Measurements from ENCODE around the gene CLN6.
"Not testable (repeated sequence)": the region's sequence is repeated elsewhere in the genome, so short reads cannot be mapped to it uniquely, and the experiment has no call there.

CLN6 gene

DNA sequence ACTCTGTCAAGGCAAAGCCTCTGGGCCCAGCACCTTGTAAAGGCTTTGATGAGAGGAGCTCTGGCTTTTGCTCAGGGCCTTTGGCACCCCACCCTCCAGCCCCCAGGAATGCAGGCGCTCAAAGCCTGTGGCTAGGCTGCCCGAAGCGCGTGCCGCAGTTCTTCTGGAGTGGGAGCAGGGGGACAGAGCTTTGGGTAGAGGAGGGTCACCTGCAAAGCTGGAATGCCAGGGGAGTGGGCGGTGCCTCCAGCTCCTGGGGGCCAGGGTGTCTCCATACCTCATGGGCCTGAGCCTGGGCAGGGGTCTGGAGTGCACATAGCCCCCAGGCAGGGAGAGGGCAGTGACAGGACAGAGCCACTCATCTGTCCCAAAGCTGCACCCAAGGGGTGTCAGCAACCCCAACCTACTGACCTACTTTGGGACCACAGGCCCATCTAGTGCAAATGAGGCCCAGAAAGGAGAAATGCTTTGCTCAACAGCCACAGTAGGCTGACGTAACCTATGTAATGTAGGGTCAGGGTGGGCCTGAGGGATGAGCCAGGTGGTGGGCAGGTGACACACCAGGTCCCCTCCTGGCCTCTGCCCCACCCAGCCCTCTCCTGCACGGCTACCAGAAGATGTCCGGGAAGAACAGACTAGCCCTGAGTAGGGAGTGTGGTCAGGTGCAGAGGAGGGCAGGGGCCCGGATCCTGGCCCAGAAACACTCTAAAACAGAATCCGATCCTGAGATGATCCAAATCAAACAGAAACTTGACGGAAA, 22.2 kb downstream of the CLN6 start:
- no peak for DNase-seq (ENCODE audit: low read depth in 2 of 3, low spot score in 2 of 3)

DNA sequence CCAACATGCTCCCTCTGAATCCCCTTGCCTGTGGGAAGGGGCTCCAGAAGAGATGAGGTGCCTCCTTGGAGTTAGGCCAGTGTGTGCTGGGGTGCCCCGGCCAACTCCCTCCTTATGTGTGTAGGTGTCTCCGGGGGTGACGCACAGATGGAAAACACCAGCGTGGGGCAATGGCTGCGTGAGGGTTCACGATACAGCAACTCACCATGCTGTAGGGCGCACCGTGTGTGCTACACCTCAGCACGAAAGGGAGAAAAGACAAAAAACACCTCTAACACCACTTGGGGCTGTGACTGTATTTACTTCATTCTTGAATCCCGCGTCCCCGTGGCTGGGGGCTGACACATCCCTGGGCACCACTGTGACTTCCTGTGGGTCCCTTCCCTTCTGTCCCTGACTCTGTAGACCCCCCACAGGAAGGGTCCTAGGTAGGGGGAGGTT, 22.8 kb downstream of the CLN6 start:
- no peak for DNase-seq (ENCODE audit: low read depth in 2 of 3, low spot score in 2 of 3)

DNA sequence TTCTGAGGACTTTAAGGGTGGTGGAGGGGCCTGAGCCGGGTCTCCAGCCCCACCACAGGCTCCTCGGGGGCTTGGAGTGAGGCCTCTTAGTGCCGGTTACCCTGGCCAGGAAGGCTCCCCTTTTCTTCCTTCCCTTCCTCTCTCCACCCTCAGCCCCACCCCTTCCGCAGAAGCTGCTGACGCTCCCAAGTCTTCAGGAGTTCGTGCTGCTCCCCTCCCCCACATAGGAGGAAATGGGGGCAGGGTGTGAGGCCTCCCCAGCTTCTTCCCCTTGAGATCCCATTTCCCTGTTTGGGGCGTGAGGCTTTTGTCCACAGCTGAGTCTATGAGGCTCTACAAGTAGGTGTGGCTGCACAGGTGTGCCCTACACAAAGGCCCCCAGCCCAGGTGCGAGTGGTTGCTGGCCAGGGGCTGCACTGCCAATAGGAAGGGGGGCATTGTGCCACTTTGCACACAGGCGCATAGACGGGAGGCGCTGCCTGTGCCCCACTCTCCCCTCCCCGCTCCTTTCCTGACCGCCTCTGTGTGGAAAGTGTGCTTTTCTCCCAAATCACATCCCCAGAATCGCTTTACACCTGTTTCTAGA, 23.5 kb downstream of the CLN6 start:
- DNase-seq (ENCODE audit: low read depth in 2 of 3, low spot score in 2 of 3): no peak

DNA sequence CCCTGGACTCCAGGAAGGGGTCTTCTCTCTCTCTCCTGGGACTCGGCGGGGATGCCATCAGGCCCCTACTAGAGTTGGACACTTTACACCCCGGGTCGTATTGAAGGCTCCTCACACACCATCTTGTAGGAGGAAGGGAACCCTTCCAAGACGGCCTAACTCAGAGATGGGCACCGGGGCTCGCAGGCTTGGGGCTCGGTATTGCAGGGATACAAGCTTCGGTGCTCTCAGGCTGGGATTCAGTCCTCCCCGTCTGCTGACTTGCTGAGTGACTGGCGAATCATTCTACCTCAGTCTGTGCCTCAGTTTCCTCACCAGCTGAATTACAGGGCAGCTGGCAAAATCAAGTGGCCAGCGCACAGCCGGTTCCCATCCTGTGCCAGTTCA, 24.0 kb downstream of the CLN6 start:
- DNase-seq (ENCODE audit: low read depth in 2 of 3, low spot score in 2 of 3): no peak

DNA sequence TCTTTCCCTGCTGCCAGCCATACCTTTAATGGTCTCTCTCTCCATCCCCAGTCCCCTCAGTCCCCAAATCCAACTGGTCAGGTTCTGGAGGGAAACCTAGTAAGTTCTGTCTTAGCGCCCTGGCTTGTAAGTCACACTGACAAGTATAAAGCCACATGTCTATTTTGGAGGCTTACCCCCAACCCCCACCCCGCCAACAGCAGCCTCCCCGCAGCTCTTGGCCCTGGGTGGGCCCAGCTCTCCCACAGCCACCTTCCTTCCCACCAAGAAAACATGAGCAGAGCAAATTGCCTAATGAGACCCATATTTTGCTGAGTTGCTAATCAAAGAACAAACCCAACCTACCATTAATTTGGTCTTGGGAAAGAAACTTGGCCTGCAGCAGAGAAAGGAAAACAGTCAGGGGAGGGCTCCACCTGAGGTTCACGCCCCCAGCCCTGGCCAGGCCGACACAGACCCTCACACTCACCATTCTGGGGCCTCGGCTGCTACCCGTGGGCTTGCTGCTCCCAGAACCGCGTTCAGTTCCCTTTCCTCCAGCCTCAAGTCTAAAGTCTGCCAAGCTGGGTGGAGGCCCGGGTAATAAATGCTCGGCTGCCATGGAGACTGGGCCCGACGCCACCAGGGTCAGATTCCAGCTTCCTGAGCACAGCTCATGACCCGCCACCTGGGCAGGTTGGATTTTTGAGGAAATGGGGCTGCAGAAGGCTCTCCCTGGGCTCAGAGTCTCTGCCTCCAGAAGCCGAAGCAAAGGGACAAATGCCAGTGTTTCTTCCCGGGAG, 24.6 kb downstream of the CLN6 start, which contains the start of gene CALML4:
CALML4 (minus strand) TSS at position 557 of the 782 bp plus-strand sequence; CDS start at position 472, 85 bp downstream.
- DNase-seq (ENCODE audit: low read depth in 2 of 3, low spot score in 2 of 3): no peak

DNA sequence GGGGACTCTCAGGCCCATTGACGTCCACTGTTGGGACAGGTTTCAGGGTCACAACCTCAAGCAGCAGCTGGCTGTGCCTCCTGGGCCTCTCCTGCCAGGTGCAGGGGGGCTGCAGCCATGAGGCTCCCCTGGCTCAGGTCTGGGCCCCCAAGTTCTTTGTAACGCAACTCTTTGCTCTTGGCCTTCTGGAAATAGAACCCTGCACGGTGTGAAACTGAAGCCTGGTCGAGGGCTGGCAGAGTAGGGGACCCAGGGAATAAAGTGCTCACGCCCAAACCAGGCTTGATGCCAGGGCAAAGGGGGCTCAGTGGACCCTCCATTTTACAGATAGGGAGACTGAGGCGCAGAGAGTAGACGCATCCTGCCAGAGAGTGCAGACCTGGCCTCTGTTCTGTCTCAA, 25.2 kb downstream of the CLN6 start:
- no peak for DNase-seq (ENCODE audit: low read depth in 2 of 3, low spot score in 2 of 3)

DNA sequence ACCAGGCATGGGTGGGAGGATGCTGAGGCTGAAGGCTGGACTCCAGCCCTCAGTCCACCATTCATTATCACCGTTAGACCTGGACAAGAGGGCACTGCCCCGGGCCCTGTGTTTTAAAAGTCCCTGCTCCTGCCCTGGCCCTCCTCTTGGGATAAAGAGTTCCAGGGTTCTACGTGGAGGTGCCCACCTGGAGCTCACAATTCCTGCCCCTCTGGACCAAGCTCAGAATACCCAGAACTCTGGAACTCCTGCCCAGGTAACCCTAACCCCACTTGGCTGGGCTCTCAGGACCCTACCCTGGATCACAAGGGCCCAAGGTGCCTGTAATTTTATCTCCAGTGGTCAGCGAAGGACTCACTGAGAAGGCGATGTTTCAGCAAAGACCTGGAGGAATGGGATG, 25.6 kb downstream of the CLN6 start:
- DNase-seq (ENCODE audit: low read depth in 2 of 3, low spot score in 2 of 3): no peak

DNA sequence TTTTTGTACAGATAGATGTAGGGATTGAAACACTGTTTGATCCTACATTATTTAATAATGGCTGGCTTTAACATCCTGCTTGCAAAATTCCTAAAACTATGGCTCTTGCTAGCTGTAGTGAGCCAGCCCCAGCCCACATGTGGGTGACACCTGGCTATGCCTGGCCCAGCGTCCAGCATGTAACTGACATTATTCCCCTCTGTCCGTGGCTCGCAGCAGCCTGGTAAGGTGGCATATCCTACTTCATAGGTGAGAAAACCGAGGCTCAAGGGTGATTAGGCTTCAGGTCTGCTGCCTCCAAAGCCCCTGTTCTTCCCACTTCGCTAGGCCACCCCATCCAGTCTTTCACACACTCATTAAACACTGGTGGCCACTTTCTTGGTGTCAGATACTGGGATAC, 26.0 kb downstream of the CLN6 start:
- no peak for DNase-seq (ENCODE audit: low read depth in 2 of 3, low spot score in 2 of 3)

DNA sequence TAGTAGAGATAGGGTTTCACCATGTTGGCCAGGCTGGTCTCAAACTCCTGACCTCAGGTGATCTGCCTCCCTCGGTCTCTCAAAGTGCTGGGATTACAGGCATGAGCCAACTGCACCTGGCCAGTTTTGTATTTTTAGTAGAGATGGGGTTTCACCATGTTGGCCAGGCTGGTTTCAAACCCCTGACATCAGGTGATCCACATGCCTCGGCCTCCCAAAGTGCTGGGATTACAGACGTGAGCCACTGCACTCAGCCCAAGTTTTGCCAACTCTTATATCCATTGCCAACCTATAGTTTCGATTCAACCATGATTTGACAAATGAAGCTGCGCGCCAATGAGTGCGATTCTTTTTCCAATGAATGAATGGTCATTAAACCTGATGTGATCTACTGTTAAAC, 26.5 kb downstream of the CLN6 start:
- DNase-seq (ENCODE audit: low read depth in 2 of 3, low spot score in 2 of 3): not testable (repeated sequence)

DNA sequence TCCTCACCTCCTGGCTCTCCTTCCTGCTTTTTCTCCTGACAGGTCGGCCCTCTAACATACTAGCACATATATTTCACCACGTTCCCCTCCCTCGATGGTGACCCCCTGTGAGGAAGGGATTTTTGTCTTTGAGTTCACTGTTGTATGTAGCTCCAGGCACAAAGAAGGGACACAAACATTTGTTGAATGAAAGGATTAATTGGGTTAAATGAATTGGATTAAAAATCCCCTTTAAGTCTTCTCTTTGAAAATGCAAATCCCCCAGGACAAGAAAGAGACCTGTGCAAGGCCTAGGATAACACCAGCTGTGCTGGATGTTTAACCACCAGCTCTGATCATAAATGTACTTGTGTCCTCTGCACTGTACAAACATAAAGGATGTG, 27.7 kb downstream of the CLN6 start:
- no peak for DNase-seq (ENCODE audit: low read depth in 2 of 3, low spot score in 2 of 3)

DNA sequence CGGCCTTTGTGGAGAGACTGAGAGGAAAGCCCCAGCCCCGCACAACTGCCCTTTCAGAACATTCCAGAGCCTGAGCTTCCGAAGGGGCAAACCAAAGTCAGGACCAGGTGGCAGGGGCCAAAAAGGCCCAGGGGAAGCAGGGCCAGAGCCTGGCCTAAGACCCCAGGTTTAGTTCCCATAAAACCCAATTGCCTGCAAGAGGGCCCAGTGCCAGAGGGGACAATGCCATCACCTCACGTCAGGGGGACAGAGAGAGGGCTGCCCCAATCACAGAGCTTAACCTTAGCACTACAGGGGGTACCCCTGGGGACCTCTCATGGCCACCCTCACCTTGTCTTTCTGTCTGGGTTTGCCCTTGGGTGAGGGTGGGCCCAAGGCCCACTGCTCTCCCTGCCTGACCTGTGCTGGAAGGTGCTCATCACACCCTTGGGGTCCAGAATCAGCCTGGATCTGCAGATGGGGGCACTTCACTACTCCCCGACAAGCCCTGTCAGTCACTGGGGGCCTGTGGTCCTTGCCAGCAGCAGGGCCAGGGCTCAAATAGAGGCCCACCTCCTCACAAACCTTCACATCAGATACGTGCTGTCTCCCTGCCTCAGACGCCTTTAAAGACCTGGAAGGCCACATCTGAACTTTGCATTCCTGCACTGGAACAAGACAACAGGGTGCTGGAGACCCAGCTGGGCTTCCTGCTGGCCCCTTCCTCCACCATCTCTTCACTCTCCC, 28.2 kb downstream of the CLN6 start:
- DNase-seq (ENCODE audit: low read depth in 2 of 3, low spot score in 2 of 3): no peak

DNA sequence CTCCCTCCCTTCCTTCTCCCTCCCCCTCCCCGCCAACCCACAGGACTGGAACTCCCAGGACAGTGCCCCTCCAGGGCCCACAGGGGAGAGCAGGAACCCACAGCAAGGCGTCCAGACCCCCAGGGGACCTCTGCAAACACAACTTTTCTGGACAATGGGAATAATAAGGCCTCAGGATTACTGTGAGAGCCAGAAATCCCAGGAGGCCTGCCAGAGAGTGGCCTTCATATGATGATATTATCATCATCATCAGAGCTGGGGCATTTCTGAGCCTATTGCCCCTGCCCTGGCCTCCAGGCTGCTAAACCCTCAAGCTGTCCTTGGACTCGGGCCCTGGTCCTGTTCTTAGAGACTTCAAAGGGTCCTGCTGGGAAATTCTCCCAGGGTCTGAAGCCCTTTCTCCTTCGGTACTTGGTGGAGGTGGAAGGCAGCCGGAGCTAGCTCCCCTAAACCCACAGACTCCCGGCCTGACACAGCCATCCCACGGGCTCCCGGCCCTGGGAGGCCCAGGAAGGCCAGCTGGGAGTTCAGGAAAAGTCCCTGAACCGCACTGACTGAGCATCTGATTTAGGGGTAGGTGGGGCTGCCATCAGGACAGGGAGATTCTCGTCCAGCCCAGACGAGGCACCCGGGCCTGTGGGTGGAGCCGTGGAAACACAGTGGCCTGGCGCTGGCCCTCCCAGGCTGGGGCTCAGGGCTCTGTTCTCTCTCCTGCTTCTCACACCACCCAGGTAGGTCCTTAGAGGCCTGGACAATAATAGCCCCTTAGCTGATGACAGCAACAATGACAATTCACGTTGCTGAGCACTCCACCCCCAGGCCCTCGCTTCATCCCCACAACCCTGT, 29.3 kb downstream of the CLN6 start:
- no peak for DNase-seq (ENCODE audit: low read depth in 2 of 3, low spot score in 2 of 3)

DNA sequence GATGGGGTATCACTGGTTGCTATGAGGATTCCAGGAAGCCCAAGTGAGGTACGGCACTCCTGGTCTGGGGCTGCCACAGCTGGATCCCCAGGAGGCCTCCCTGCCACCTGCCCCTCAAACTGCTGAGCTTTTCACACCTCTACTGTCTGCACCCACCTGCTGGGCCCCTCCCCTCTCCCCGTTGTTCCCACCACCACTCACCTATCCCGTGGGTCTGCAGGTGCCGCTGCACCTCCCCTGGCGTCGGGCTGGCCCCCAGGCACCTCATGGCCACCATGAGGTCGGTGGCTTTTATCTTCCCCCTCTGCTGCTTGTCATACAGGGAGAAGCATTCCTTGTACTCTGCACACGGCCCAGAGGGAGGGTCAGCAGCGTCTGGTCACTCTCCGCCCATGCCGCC, 30.2 kb downstream of the CLN6 start:
- DNase-seq (ENCODE audit: low read depth in 2 of 3, low spot score in 2 of 3): no peak

DNA sequence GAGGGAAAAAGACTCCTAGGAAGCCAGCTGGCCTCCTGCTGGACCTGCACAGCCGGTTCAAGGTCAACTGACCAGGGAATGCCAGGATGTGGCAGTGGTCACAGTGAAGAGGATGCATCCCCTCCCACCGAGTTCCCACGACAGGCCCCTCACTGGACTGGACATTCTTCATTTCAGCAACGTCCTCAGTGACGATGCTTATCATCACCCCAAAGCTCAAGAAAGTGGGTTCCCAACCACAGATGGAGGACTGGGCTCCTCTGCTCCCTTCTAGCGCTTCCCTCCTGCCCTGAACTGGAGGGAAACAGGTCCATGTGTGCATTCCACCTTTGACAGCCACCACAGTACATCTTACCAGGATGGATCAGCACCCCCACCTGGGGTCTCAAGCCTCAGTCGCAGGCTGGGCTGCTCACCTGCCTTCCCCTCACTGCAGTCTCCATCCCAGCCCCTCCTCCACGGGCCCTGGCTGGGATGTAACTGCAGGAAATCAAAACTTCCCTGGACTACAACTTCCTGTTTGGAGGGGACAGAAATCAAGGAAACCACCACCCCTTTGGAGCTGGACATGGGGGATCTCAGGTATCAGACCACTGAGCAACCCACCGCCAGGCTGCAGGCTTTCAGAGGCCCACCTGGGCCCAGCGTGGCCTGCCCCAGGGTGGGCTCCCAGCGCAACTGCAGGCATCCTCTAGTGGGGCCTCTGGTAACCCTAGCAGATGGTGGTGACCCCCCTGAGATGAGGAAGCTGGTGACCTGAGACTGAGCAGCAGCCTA, 31.7 kb downstream of the CLN6 start:
- DNase-seq (ENCODE audit: low read depth in 2 of 3, low spot score in 2 of 3): no peak

DNA sequence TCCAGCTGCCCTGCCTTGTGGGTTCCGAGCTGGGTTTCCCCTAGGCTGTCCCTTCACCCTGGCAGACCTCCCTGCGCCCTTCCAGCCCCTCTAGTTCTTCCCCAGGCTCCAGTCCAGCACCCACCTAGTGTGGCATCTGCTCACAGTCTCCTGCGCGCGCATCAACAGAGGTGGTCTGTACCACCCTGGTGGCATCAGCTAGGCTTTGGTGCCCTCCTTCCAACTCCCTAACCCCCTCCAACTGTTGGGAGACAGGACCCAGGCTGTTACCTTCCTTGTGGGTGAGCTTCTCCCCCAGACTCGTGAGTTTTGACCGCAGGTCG, 32.4 kb downstream of the CLN6 start:
- no peak for DNase-seq (ENCODE audit: low read depth in 2 of 3, low spot score in 2 of 3)

DNA sequence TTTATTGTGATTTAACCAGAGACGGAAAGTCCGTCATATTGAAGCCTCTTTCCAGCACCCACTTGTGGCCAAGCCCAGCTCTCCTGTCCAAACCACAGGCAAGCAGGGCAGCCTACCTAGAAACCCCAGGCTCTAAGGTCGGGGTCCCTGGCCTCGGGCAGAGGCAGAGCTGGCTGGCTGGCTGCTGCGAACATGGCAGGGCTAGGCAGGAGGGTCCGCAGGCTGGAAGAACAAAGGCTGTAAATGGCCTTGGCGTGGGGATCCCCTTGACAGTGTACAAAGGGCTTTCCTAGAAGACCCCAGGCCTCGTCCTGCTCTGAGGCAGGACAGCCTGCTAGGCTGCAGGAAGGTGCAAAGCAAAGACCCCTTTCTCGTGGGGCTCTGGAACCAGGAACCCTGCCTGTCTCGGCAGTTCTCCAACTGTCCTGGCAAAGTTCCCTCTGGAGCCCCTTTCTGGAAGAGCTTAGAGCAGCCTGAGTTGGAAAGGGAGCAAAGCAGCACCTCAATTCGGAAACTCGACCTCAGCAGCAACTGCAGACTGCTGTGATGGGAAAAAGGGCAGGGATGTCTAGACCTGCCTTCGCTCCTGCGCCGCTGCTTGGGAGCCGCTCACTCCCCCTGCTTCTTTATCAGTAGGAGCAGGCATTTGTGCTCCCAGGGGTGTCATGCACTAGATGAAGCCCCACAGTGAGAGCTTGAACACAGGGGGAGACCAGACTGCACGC, 32.9 kb downstream of the CLN6 start:
- DNase-seq (ENCODE audit: low read depth in 2 of 3, low spot score in 2 of 3): no peak

DNA sequence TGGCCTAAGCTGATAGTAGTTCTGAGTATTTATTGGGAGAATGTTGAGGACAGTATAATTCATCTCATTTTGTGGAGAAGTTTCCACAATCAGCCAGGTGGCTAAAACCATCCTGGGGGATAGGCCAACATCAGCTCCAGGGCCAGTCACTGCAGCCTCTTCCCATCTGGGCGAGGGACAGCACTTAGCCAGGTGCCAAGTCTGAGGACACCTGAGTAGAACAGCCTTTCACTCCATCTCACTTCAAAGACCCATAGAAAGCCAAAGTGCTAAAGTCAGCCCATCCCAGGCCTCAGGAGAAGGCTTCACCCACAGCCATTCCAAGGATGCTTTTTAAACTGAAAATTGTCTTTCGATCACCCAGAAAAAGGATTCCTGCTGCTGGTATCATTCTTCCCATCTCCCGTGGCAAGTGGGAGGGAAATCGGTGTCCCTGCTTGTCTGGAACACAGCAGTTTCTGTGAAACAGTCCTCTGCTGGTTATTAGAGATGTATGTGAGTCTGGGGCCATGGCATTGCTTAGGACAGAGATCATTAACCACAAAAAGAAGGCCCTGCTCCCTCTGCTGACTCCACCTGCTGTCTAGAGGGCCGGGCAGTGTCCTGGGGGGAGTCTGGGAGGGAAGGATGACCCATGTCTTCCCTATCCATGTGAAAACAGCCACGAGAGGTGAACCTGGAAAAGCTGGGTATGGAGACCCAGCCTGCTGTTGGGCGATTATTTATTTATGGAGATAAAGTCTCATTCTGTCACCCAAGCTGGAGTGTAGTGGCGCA, 34.0 kb downstream of the CLN6 start:
- DNase-seq (ENCODE audit: low read depth in 2 of 3, low spot score in 2 of 3): no peak

DNA sequence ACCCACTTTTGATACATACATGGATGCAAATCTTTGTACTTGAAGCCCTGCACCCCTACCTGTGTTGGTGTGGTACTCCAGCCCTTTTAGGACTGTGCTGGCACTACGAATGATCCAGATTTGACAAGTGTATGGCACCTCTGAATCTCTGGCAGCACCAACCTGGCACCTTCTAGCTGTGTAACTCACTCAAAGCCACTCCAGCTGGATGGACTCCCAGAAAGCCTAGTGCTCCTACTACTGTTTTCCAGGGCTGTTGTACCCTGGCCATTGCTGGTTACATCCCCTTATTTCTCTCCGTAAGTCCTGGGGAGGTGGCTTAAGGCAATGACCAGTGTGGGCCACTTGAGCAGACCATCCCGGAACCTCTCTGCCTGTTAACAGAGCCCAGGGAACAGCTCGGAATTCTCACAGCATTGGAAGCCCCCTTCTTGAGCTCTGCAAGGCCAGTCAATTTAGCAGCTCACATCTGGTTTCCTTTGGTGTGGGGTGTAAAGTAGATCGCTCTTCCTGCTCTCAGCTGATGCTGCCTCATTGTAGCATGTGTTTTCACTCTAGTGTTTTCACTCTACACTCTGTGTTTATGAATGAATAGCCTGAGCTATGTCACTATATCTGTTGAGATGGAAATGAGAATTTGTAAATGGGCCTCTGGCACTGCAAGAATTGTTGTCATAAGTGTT, 36.6 kb downstream of the CLN6 start:
- DNase-seq (ENCODE audit: low read depth in 2 of 3, low spot score in 2 of 3): no peak
